CD4-positive, CD25-positive, alpha-beta regulatory T cell (primary cell): ENCODE results near the gene CC2D1A. TPM values are rescaled to one million over a fixed set of nuclear protein-coding genes. Genes with fewer than 3 reads are reported as not detected.
A peak's percentile ranks its signal among the peaks of the same experiment; 100 is the strongest.
"Not testable (repeated sequence)": the region's sequence is repeated elsewhere in the genome, so short reads cannot be mapped to it uniquely, and the experiment has no call there.

ENCODE experiments used
- ATAC-seq, 2 donors: fragments of 150-1000 bp; cut with Tn5 transposase; one replicate each; pipeline ENCODE4 v1.10.0; 2021; ENCODE audit warnings: low read depth in 2 of 2, moderate number of reproducible peaks in 2 of 2, moderate library complexity in 1 of 2
- DNase-seq, 3 donors: peaks; one replicate each; pipeline versions ENCODE4 v3.0.0 to v3.0.0-alpha.2; 2012 to 2022; ENCODE audit warnings: mixed read lengths in 1 of 3
- H3K27ac ChIP-seq: one replicate; pipeline ENCODE4 v1.7.0; 2013; ENCODE audit warnings: mild to moderate bottlenecking, low read length; ENCODE audit not compliant: insufficient read depth, poor library complexity, severe bottlenecking
- H3K27me3 ChIP-seq: one replicate; pipeline ENCODE4 v1.7.0; 2013; ENCODE audit warnings: low read length; ENCODE audit not compliant: control insufficient read depth, insufficient read depth
- H3K36me3 ChIP-seq: one replicate; pipeline ENCODE4 v1.7.0; 2013; ENCODE audit warnings: mild to moderate bottlenecking, low read length, moderate library complexity; ENCODE audit not compliant: control insufficient read depth, insufficient read depth
- H3K4me1 ChIP-seq: 2 replicates; pipeline ENCODE4 v1.7.0; 2013; ENCODE audit warnings: mild to moderate bottlenecking, low read length; ENCODE audit not compliant: insufficient read depth, control insufficient read depth, poor library complexity, severe bottlenecking
- H3K4me3 ChIP-seq: one replicate; pipeline ENCODE4 v1.7.0; 2013; ENCODE audit warnings: low read depth, mild to moderate bottlenecking, low read length, moderate library complexity
- H3K9me3 ChIP-seq, 2 experiments: 1 replicate in 1 of 2; 2 replicates in 1 of 2; pipeline ENCODE4 v1.7.0; 2013; ENCODE audit warnings: low read length in 2 of 2, mild to moderate bottlenecking in 1 of 2, moderate library complexity in 1 of 2; ENCODE audit not compliant: control insufficient read depth in 2 of 2
- H3K27ac Mint-ChIP-seq, 3 donors: one replicate each; pipeline ENCODE4 v1.8.0; 2020 to 2022; ENCODE audit warnings: mild to moderate bottlenecking in 3 of 3, mixed read lengths in 3 of 3, moderate library complexity in 2 of 3
- H3K27me3 Mint-ChIP-seq: one replicate; pipeline ENCODE4 v1.8.0; 2022; ENCODE audit warnings: mild to moderate bottlenecking, mixed read lengths
- H3K36me3 Mint-ChIP-seq: one replicate; pipeline ENCODE4 v1.8.0; 2020; ENCODE audit warnings: mixed read lengths
- H3K4me1 Mint-ChIP-seq, 4 donors: one replicate each; pipeline ENCODE4 v1.8.0; 2020 to 2022; ENCODE audit warnings: mixed read lengths in 4 of 4, mild to moderate bottlenecking in 1 of 4
- H3K4me3 Mint-ChIP-seq, 4 donors: one replicate each; pipeline ENCODE4 v1.8.0; 2020 to 2022; ENCODE audit warnings: mild to moderate bottlenecking in 4 of 4, mixed read lengths in 4 of 4, moderate library complexity in 3 of 4
- H3K9me3 Mint-ChIP-seq, 7 donors: one replicate each; pipeline ENCODE4 v1.8.0; 2020 to 2022; ENCODE audit warnings: mixed read lengths in 7 of 7, mild to moderate bottlenecking in 3 of 7, moderate library complexity in 2 of 7
- polyA plus RNA-seq, 4 donors: library from polyadenylated mRNA; unstranded; fragments of 300-500 nt; fragmentation: Illumina TruSeq; gene quantifications; one replicate each; pipeline ENCODE4 v1.2.3, GENCODE V29; 2021
- total RNA-seq: library from RNA; stranded (reverse); gene quantifications from one replicate; pipeline ENCODE4 v1.2.3, GENCODE V29; 2022

The CC2D1A gene
- total and polyA plus RNA-seq, 5 donors from 2014 or later = 3.7 to 35.0 (median 4.5) TPM

- Histone ChIP-seq H3K9me3 (no peaks in the 10 kb centered on the region), H3K4me3 (no peak overlapping the region), H3K27ac (no peak overlapping the region), H3K36me3 (peaks cover 36% of the 10 kb centered on the region), H3K4me1 (no peaks in the 10 kb centered on the region), H3K27me3 (no peaks in the 10 kb centered on the region)
- ATAC-seq (no peak), DNase-seq (no peak)
- Mint-ChIP-seq H3K27ac (no peak overlapping the region), H3K4me3 (no peak overlapping the region), H3K27me3 (no peaks in the 10 kb centered on the region), H3K9me3 (no peaks in the 10 kb centered on the region), H3K4me1 (peaks cover 0 to 12% (median 6%) of the 10 kb centered on the region in 4 donors), H3K36me3 (peaks cover 13% of the 10 kb centered on the region)
These were observed 63.9 kb downstream of the CC2D1A start for GRCh38 chr19:13969897-13970296.

GRCh38 chr19:13971868-13972267 is 65.9 kb downstream of the CC2D1A start:
- not testable (repeated sequence) for H3K27me3 ChIP-seq, H3K4me3 Mint-ChIP-seq, H3K9me3 ChIP-seq, H3K9me3 Mint-ChIP-seq, H3K27me3 Mint-ChIP-seq, ATAC-seq, H3K4me3 ChIP-seq, H3K4me1 ChIP-seq, DNase-seq, H3K27ac ChIP-seq, H3K27ac Mint-ChIP-seq
- peaks cover 22% of the 10 kb centered on the region for H3K36me3 ChIP-seq
- Mint-ChIP-seq H3K36me3 (peaks cover 17% of the 10 kb centered on the region), H3K4me1 (peaks cover 0 to 14% (median 6%) of the 10 kb centered on the region in 4 donors)

DNA sequence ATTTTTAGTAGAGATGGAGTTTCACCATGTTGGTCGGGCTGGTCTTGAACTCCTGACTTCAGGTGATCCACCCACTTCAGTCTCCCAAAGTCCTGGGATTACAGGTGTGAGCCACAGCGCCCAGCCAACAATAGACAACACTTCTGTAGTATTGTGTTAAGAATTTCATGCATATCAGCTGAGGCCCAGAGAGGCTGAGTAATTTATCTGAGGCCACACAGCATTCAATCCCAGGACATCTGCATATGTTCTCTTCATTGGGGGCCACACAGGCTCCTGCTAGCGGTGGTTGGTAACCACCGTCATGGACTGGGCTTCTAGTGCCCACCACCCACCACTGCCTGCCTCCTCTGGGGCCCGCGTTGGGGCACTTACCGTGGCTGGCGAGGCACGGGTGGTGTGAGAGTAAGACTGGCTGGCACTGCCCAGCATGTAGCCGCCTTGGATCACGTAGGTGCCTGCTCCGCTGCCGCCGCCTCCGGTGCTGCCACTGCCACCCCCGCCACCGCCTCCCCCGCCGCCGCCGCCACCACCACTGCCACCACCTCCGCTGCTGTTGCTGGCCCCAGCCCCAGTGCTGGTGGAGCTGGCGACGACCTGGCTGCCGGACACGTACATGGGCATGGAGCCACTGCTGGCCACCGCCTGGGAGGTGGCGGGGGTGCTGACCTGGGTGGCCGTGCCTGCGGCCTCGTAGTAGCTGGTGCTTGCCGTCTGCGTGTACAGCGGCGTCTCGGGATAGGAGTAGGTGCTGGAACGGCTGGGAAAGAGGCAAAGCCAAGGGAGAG is 66.6 kb downstream of the CC2D1A start:
- DNase-seq (no peak), ATAC-seq (no peak)
- H3K4me3 Mint-ChIP-seq = no peak overlapping the region
- H3K27ac Mint-ChIP-seq = peak overlapping the region in 1 of 3 donors; percentile 51
- H3K9me3 Mint-ChIP-seq = no peaks in the 10 kb centered on the region
- H3K4me1 Mint-ChIP-seq = peaks cover 0 to 14% (median 6%) of the 10 kb centered on the region in 4 donors
- H3K27me3 ChIP-seq = no peaks in the 10 kb centered on the region
- no peak overlapping the region for H3K27ac ChIP-seq
- no peaks in the 10 kb centered on the region for H3K4me1 ChIP-seq
- peaks cover 17% of the 10 kb centered on the region for H3K36me3 Mint-ChIP-seq
- no peaks in the 10 kb centered on the region for H3K27me3 Mint-ChIP-seq
- H3K36me3 ChIP-seq = peaks cover 15% of the 10 kb centered on the region
- H3K4me3 ChIP-seq = no peak overlapping the region
- H3K9me3 ChIP-seq = no peaks in the 10 kb centered on the region

DNA sequence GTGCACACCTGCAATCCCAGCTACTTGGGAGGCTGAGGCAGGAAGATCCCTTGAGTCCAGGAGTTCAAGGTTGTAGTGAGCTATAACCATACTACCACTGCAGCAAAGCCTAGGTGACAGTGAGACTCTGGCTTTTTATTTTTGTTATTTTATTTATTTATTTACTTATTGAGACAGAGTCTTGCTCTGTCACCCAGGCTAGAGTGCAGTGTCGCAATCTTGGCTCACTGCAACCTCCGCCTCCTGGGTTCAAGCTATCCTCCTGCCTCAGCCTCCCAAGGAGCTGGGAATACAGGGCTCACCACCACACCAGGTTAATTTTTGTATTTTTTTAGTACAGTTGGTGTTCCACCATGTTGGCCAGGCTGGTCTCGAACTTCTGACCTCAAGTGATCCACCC is 67.5 kb downstream of the CC2D1A start:
- H3K4me3 ChIP-seq, H3K27ac ChIP-seq, H3K4me1 ChIP-seq, DNase-seq, H3K9me3 ChIP-seq, H3K27me3 ChIP-seq, H3K9me3 Mint-ChIP-seq, ATAC-seq, H3K27me3 Mint-ChIP-seq, H3K4me3 Mint-ChIP-seq, H3K36me3 ChIP-seq: not testable (repeated sequence)
- peaks cover 0 to 16% (median 6%) of the 10 kb centered on the region in 4 donors for H3K4me1 Mint-ChIP-seq
- H3K36me3 Mint-ChIP-seq = peaks cover 17% of the 10 kb centered on the region
- peak overlapping the region in 2 of 3 donors; percentile 51 to 52 for H3K27ac Mint-ChIP-seq

GRCh38 chr19:13974073-13974472 is 68.1 kb downstream of the CC2D1A start:
- Mint-ChIP-seq H3K27me3 (no peaks in the 10 kb centered on the region), H3K4me3 (no peak overlapping the region), H3K4me1 (peaks cover 0 to 16% (median 6%) of the 10 kb centered on the region in 4 donors), H3K9me3 (no peaks in the 10 kb centered on the region), H3K27ac (peak overlapping the region; percentile 22 to 88 (median 63)), H3K36me3 (peaks cover 13% of the 10 kb centered on the region)
- H3K27ac ChIP-seq = no peak overlapping the region
- H3K27me3 ChIP-seq = no peaks in the 10 kb centered on the region
- peaks cover 7% of the 10 kb centered on the region for H3K36me3 ChIP-seq
- peaks cover 2% of the 10 kb centered on the region for H3K4me1 ChIP-seq
- no peak overlapping the region for H3K4me3 ChIP-seq
- ATAC-seq (peak; percentile 48 to 73), DNase-seq (peak in 2 of 3 donors; percentile 34 to 77)
- H3K9me3 ChIP-seq = no peaks in the 10 kb centered on the region

DNA sequence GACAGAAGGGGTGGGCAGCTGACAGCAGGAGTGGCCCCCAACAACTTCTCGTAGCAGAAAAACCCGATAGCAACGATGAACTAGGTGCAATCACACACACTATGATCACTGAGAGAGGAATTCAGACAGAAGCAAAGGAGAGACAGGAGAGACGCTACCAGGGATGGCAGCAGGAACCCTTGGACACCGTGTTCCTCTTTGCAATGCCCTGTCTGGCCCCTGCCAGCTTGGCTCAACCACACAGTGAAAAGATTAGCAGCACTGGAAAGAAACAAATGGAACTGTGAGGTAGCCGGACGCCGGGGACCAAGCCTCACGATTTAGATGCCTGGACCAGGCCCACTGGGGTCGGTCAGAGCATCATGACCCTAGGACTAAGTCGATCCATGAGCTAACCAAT is 69.9 kb downstream of the CC2D1A start:
- Mint-ChIP-seq H3K4me1 (peaks cover 0 to 23% (median 8%) of the 10 kb centered on the region in 4 donors), H3K4me3 (peak overlapping the region in 1 of 4 donors; percentile 52), H3K27me3 (no peaks in the 10 kb centered on the region), H3K27ac (peak overlapping the region; percentile 48 to 85 (median 78)), H3K9me3 (no peaks in the 10 kb centered on the region), H3K36me3 (peaks cover 11% of the 10 kb centered on the region)
- Histone ChIP-seq H3K27me3 (no peaks in the 10 kb centered on the region), H3K9me3 (no peaks in the 10 kb centered on the region), H3K27ac (no peak overlapping the region), H3K36me3 (peaks cover 5% of the 10 kb centered on the region), H3K4me1 (peaks cover 14% of the 10 kb centered on the region), H3K4me3 (no peak overlapping the region)
- ATAC-seq (no peak), DNase-seq (no peak)

DNA sequence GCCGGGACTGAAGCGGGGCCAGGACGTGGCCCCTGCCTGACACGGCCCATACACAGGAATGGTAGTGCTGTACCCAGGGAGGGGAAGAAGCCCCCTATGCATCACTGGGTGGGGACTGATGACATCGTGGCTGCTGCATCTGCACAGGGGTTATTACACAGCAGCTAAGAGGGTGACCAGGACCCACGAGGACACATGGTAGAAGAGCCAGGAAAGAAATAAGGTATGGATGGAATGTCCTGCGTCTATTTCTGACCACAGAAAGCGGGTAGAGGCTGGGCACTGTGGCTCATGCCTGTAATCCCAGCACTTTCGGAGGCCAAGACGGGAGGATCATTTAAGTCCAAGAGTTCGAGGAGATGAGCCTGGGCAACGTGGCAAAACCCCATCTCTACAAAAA is 70.4 kb downstream of the CC2D1A start:
- H3K9me3 Mint-ChIP-seq = no peaks in the 10 kb centered on the region
- Histone ChIP-seq H3K27ac (no peak overlapping the region), H3K9me3 (no peaks in the 10 kb centered on the region), H3K4me1 (peaks cover 14% of the 10 kb centered on the region), H3K36me3 (peaks cover 5% of the 10 kb centered on the region), H3K4me3 (no peak overlapping the region), H3K27me3 (no peaks in the 10 kb centered on the region)
- DNase-seq (no peak), ATAC-seq (no peak)
- peaks cover 0 to 28% (median 8%) of the 10 kb centered on the region in 4 donors for H3K4me1 Mint-ChIP-seq
- H3K27ac Mint-ChIP-seq = peak overlapping the region in 2 of 3 donors; percentile 78 to 85
- H3K27me3 Mint-ChIP-seq = no peaks in the 10 kb centered on the region
- peaks cover 11% of the 10 kb centered on the region for H3K36me3 Mint-ChIP-seq
- peak overlapping the region in 2 of 4 donors; percentile 33 to 52 for H3K4me3 Mint-ChIP-seq

DNA sequence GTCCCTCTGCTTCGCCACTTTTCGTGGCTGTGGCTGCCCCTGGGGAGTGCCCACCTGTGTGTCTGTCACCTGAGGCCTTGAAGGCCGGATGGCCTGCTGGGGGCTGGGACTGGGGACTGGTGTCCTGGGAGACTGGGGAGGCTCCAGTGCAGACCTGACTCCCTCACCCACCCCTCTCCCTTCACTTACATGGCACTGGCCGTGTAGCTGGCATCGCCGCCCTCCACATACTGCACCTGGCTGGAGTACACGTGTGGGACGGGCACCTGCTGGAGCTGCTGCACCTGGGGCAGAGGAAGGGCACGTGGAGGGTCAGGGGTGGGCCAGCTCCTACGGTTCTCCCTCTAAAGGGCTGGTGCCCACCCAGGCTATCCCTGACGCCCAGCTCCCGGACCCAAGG is 71.8 kb downstream of the CC2D1A start:
- no peaks in the 10 kb centered on the region for H3K27me3 Mint-ChIP-seq
- H3K27ac Mint-ChIP-seq = no peak overlapping the region
- H3K36me3 ChIP-seq = no peaks in the 10 kb centered on the region
- H3K36me3 Mint-ChIP-seq = peaks cover 11% of the 10 kb centered on the region
- no peak overlapping the region for H3K27ac ChIP-seq
- H3K4me1 ChIP-seq = peaks cover 26% of the 10 kb centered on the region
- H3K27me3 ChIP-seq = no peaks in the 10 kb centered on the region
- no peak overlapping the region for H3K4me3 Mint-ChIP-seq
- H3K4me1 Mint-ChIP-seq = peaks cover 0 to 41% (median 9%) of the 10 kb centered on the region in 4 donors
- no peak for DNase-seq
- no peak overlapping the region for H3K4me3 ChIP-seq
- no peaks in the 10 kb centered on the region for H3K9me3 Mint-ChIP-seq
- ATAC-seq = no peak
- no peaks in the 10 kb centered on the region for H3K9me3 ChIP-seq
